HEK293T (cell line): Measurements from ENCODE around the gene COL26A1.

ENCODE experiments used
- BHLHE40 ChIP-seq: fragments of 450-650 bp; IDR thresholded peaks from 2 replicates; pipeline ENCODE4 v1.6.1; 2016; ENCODE audit warnings: mild to moderate bottlenecking, moderate library complexity, borderline replicate concordance
- SP1 ChIP-seq: fragments of 450-650 bp; IDR thresholded peaks from 2 replicates; pipeline ENCODE4 v1.6.1; 2017
- TF ChIP-seq, protein P1 (sequence below): fragments of 450-650 bp; IDR thresholded peaks from 2 replicates; pipeline ENCODE4 v1.6.1; 2016

DNA sequence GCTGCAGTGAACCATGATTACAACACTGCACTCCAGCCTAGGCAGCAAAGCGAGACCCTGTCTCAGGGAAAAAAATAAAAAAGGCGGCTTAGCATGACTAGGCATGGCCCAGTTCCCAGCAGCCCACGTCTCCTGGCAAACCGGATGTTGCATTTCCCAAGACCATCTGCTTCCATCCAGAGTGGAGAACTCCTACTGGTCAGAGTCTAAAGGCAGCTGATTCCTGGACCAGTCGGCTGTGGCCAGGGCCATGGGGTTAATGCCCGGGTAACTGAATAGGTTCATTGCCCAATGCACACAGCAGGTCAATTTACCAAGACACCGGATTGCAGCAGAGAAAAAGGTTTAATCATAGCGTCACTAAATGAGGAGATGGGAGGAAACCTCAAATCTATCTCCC, 133.3 kb downstream of the COL26A1 start:
- TF ChIP-seq SP1 (no peak), BHLHE40 (no peak)
- TF ChIP-seq, protein P1, sequence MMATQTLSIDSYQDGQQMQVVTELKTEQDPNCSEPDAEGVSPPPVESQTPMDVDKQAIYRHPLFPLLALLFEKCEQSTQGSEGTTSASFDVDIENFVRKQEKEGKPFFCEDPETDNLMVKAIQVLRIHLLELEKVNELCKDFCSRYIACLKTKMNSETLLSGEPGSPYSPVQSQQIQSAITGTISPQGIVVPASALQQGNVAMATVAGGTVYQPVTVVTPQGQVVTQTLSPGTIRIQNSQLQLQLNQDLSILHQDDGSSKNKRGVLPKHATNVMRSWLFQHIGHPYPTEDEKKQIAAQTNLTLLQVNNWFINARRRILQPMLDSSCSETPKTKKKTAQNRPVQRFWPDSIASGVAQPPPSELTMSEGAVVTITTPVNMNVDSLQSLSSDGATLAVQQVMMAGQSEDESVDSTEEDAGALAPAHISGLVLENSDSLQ = no peak
